ENCODE data around the gene FOLR1. TPM values are rescaled to one million over a fixed set of nuclear protein-coding genes. Genes with fewer than 3 reads are reported as not detected.
"Not testable (repeated sequence)": the region's sequence is repeated elsewhere in the genome, so short reads cannot be mapped to it uniquely, and the experiment has no call there.

Gene FOLR1
- total RNA-seq, 2 experiments from 2014 or later: not detected

GRCh38 chr11:72169754-72170153 is 22.2 kb upstream of the FOLR1 start:
- H3K4me1 Mint-ChIP-seq; ATAC-seq; H3K4me3 Mint-ChIP-seq; H3K9me3 Mint-ChIP-seq (ENCODE audit: low read depth); H3K36me3 Mint-ChIP-seq; H3K27ac Mint-ChIP-seq; DNase-seq: not testable (repeated sequence)
- peaks cover 15% of the 10 kb centered on the region for H3K27me3 Mint-ChIP-seq
- CTCF ChIA-PET: interaction anchor here (1.0 to 1.4 kb wide), 2 partner anchors 26 to 144 kb away, joined by 3 to 4 read pairs; no protein-coding TSS in a partner anchor

DNA sequence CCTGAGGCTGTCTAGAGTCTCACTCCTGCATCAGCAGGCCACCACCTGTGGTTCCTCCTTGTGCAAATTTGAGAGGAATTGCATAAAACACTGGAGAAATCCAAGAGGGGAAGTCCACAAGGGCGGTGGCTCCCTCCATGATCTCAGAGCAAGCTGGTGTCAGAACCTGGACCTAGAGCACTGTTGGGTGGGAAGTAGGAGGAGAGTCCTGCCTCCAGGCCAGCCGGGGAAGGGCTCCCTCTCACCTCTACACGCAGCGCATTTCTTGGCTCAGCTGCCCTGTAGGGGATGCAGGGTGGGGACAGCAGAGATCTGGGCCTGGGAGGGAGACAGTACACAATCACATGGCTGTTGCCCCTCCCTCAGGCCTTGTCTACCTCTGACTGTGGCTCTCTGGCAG is 19.9 kb upstream of the FOLR1 start:
- DNase-seq; H3K27ac Mint-ChIP-seq; H3K4me1 Mint-ChIP-seq; H3K27me3 Mint-ChIP-seq; H3K9me3 Mint-ChIP-seq (ENCODE audit: low read depth); CTCF ChIA-PET; H3K36me3 Mint-ChIP-seq; ATAC-seq; H3K4me3 Mint-ChIP-seq: not testable (repeated sequence)

DNA sequence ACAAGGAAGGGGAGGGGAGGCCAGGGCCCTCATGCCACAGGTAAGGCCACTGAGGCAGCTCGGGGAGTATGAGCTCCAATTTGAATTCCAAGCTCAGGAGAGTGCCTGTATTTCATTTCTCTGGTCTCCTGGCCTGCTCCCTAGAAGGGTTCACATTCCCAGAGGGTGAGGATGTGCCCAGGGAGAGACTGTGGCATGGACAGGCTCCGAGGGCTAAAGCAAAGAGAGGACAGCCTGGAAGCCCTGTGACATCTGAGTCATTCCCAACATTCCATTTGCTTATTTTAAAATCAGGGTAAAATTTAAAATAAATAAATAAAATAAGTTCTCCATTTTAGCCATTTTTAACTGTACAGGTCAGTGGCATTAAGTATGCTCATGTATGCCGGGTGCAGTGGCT is 18.6 kb upstream of the FOLR1 start:
- CTCF ChIA-PET: no interaction called here
- Mint-ChIP-seq H3K4me1 (peaks cover 3% of the 10 kb centered on the region), H3K9me3 (ENCODE audit: low read depth) (no peaks in the 10 kb centered on the region), H3K27ac (no peak overlapping the region), H3K36me3 (no peaks in the 10 kb centered on the region), H3K4me3 (no peak overlapping the region), H3K27me3 (peaks cover 6% of the 10 kb centered on the region)
- DNase-seq (no peak), ATAC-seq (no peak)

GRCh38 chr11:72174302-72175070 is 17.5 kb upstream of the FOLR1 start:
- no peaks in the 10 kb centered on the region for H3K9me3 Mint-ChIP-seq (ENCODE audit: low read depth)
- H3K4me3 Mint-ChIP-seq: no peak overlapping the region
- CTCF ChIA-PET: interaction anchor here (0.8 to 1.2 kb wide), 2 partner anchors 10 to 19 kb away, joined by 3 to 4 read pairs; no protein-coding TSS in a partner anchor
- peaks cover 6% of the 10 kb centered on the region for H3K27me3 Mint-ChIP-seq
- ATAC-seq (no peak), DNase-seq (no peak)
- no peak overlapping the region for H3K27ac Mint-ChIP-seq
- H3K36me3 Mint-ChIP-seq: no peaks in the 10 kb centered on the region
- peaks cover 3% of the 10 kb centered on the region for H3K4me1 Mint-ChIP-seq

- Mint-ChIP-seq H3K27ac (no peak overlapping the region), H3K4me3 (no peak overlapping the region), H3K9me3 (ENCODE audit: low read depth) (no peaks in the 10 kb centered on the region), H3K27me3 (peaks cover 18% of the 10 kb centered on the region), H3K36me3 (no peaks in the 10 kb centered on the region), H3K4me1 (peaks cover 9% of the 10 kb centered on the region)
- DNase-seq (no peak), ATAC-seq (no peak)
- CTCF ChIA-PET: no interaction called here
These were observed 14.3 kb upstream of the FOLR1 start for GRCh38 chr11:72177656-72178055.

- peaks cover 13% of the 10 kb centered on the region for H3K4me1 Mint-ChIP-seq
- CTCF ChIA-PET: interaction anchor here (0.9 to 1.4 kb wide), 2 partner anchors 154 to 201 kb away, joined by 3 to 6 read pairs; no protein-coding TSS in a partner anchor
- no peak overlapping the region for H3K27ac Mint-ChIP-seq
- H3K36me3 Mint-ChIP-seq: no peaks in the 10 kb centered on the region
- peaks cover 22% of the 10 kb centered on the region for H3K27me3 Mint-ChIP-seq
- H3K4me3 Mint-ChIP-seq: no peak overlapping the region
- DNase-seq (no peak), ATAC-seq (no peak)
- no peaks in the 10 kb centered on the region for H3K9me3 Mint-ChIP-seq (ENCODE audit: low read depth)
These were observed 12.7 kb upstream of the FOLR1 start for GRCh38 chr11:72179049-72179803.

- Mint-ChIP-seq H3K36me3 (no peaks in the 10 kb centered on the region), H3K9me3 (ENCODE audit: low read depth) (no peaks in the 10 kb centered on the region), H3K4me3 (no peak overlapping the region), H3K27ac (no peak overlapping the region), H3K4me1 (peaks cover 13% of the 10 kb centered on the region), H3K27me3 (peaks cover 22% of the 10 kb centered on the region)
- ATAC-seq (no peak), DNase-seq (no peak)
- CTCF ChIA-PET: interaction anchor here (0.9 to 1.9 kb wide), 3 partner anchors 9 to 155 kb away, joined by 3 to 6 read pairs (median 3); no protein-coding TSS in a partner anchor
These were observed 12.0 kb upstream of the FOLR1 start for GRCh38 chr11:72179804-72180396.

DNA sequence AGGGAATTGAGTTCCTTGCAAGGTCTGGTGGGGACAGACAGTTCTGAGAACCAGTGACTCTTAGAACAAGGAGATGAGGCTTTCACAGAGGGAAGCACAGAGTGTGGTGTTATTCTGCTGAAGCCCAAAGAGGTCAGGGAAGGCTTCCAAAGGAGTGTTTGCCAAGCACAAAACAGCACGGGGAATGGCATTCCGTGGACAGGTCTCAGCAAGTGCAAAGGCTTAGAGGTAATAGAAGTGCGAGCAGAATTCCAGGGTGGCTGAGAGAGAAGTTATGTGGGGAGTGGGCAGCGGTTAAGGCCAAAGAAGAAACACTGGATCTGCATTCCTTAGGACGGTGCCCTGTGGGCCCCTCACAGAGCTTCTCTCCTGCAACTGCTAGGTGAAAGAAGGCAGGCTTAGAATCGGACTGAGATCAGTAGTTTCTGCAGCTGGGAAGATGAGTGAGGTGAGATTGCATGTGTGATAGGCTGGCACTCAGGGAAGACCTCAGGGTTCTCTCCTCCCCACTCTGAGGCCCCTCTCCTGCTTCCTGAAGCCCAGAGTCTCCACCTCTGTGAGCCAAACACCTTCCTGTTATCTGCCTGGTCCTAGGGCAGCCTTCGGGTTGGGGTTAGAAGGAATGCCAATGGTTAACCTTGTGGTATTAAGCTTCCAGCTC is 10.9 kb upstream of the FOLR1 start:
- H3K36me3 Mint-ChIP-seq; H3K9me3 Mint-ChIP-seq (ENCODE audit: low read depth); H3K4me3 Mint-ChIP-seq; DNase-seq; ATAC-seq; H3K27ac Mint-ChIP-seq: not testable (repeated sequence)
- Mint-ChIP-seq H3K4me1 (peaks cover 13% of the 10 kb centered on the region), H3K27me3 (peaks cover 22% of the 10 kb centered on the region)
- CTCF ChIA-PET: interaction anchor here (1.6 to 5.1 kb wide), 3 partner anchors 37 to 141 kb away, joined by 3 to 31 read pairs (median 3); no protein-coding TSS in a partner anchor

GRCh38 chr11:72181553-72181958 is 10.4 kb upstream of the FOLR1 start:
- not testable (repeated sequence) for H3K9me3 Mint-ChIP-seq (ENCODE audit: low read depth); H3K27ac Mint-ChIP-seq; H3K36me3 Mint-ChIP-seq; DNase-seq; H3K4me3 Mint-ChIP-seq; ATAC-seq
- H3K4me1 Mint-ChIP-seq: peaks cover 13% of the 10 kb centered on the region
- peaks cover 22% of the 10 kb centered on the region for H3K27me3 Mint-ChIP-seq
- CTCF ChIA-PET: interaction anchor here (0.7 to 5.1 kb wide), 4 partner anchors 37 to 158 kb away, joined by 3 to 31 read pairs (median 4); no protein-coding TSS in a partner anchor

DNA sequence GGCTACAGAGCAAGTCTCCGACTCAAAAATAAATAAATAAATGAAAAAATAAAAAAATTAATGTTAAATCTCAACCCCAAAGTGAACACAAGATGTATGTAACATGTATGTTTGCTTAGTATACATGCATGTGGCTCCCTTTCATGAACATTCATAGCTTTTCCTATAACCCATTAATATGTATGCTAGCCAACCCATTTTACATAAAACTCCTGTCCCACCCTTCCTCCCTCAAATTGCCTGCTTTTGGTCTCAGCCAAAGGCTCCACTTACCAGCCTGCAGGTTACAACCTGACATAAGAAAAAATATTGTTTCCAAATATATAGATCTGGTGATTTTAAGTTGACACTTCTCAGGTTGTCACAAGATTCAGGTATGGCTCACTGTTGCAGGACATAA is 3.7 kb upstream of the FOLR1 start:
- Mint-ChIP-seq H3K27me3 (peaks cover 4% of the 10 kb centered on the region), H3K4me3 (no peak overlapping the region), H3K9me3 (ENCODE audit: low read depth) (no peaks in the 10 kb centered on the region), H3K4me1 (peaks cover 3% of the 10 kb centered on the region), H3K36me3 (no peaks in the 10 kb centered on the region), H3K27ac (no peak overlapping the region)
- CTCF ChIA-PET: no interaction called here
- DNase-seq (no peak), ATAC-seq (no peak)

GRCh38 chr11:72189455-72190250 is 2.3 kb upstream of the FOLR1 start:
- Mint-ChIP-seq H3K4me1 (no peaks in the 10 kb centered on the region), H3K4me3 (no peak overlapping the region), H3K27ac (no peak overlapping the region), H3K27me3 (no peaks in the 10 kb centered on the region), H3K9me3 (ENCODE audit: low read depth) (no peaks in the 10 kb centered on the region), H3K36me3 (no peaks in the 10 kb centered on the region)
- no peak for DNase-seq
- CTCF ChIA-PET: interaction anchor here (0.7 to 1.4 kb wide), 2 partner anchors 10 to 213 kb away, joined by 3 read pairs; no protein-coding TSS in a partner anchor
- ATAC-seq: no peak

DNA sequence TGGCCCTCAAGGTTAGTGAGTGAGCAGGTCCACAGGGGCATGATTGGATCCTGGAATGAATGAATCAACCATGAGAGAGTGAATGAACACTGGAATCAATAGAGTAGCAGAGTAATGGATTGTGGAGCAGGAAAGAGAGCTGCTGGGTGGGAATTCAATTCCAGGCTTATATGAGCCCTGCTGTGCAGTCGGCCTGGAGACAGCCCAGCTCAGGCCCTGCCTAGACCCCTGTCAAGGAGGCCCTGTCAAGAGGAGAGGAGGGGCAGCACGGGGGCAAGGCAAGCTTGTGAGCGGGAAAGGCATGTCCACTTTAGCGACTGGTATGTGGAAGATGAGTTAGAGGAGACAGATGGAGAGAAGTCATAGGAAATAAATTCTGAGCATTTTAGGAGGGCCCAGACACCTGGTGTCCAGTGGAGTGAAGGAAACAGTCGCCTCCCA is 1.3 kb upstream of the FOLR1 start:
- no peaks in the 10 kb centered on the region for H3K36me3 Mint-ChIP-seq
- CTCF ChIA-PET: no interaction called here
- no peak for DNase-seq
- H3K9me3 Mint-ChIP-seq (ENCODE audit: low read depth): no peaks in the 10 kb centered on the region
- ATAC-seq: no peak
- no peak overlapping the region for H3K4me3 Mint-ChIP-seq
- H3K27me3 Mint-ChIP-seq: peaks cover 3% of the 10 kb centered on the region
- no peaks in the 10 kb centered on the region for H3K4me1 Mint-ChIP-seq
- H3K27ac Mint-ChIP-seq: no peak overlapping the region

All from activated CD8-positive, alpha-beta memory T cell treated with anti-CD3 and anti-CD28 coated beads, Interleukin-2, amount 10 ng/mL, durations not matched to agents 7 days and 5 days (primary cell).